HEK293 (cell line): Measurements from ENCODE around the gene LRRIQ3.

Source experiments
- GLI2 ChIP-seq: fragments of 450-650 bp; formaldehyde crosslinking; IDR thresholded peaks from 2 replicates; pipeline ENCODE4; 2017; ENCODE audit warnings: missing biosample characterization, missing genetic modification characterization, low read depth, borderline replicate concordance
- HOXA7 ChIP-seq: sonication (generic); formaldehyde crosslinking; IDR thresholded peaks from 2 replicates; pipeline ENCODE4 v1.8.1; 2022; ENCODE audit warnings: missing genetic modification reagents, borderline replicate concordance
- KLF17 ChIP-seq: fragments of 450-650 bp; formaldehyde crosslinking; IDR thresholded peaks from 2 replicates; pipeline ENCODE4 v1.5.1; 2016; ENCODE audit warnings: missing biosample characterization, missing genetic modification characterization
- KLF7 ChIP-seq: fragments of 450-650 bp; formaldehyde crosslinking; IDR thresholded peaks from 2 replicates; pipeline ENCODE4 v1.5.1; 2016; ENCODE audit warnings: missing biosample characterization, missing genetic modification characterization, borderline replicate concordance
- OVOL3 ChIP-seq: fragments of 450-650 bp; formaldehyde crosslinking; IDR thresholded peaks from 2 replicates; pipeline ENCODE4 v1.5.1; 2016; ENCODE audit warnings: missing biosample characterization, missing genetic modification characterization
- REPIN1 ChIP-seq: fragments of 450-650 bp; formaldehyde crosslinking; IDR thresholded peaks from 2 replicates; pipeline ENCODE4 v1.5.1; 2017; ENCODE audit warnings: missing biosample characterization, missing genetic modification characterization, low read depth
- SP7 ChIP-seq: fragments of 450-650 bp; formaldehyde crosslinking; IDR thresholded peaks from 2 replicates; pipeline ENCODE4 v1.5.1; 2016; ENCODE audit warnings: missing biosample characterization, missing genetic modification characterization
- TCF7L2 ChIP-seq: IDR thresholded peaks from 2 replicates; pipeline ENCODE4 v1.6.1; 2011; ENCODE audit warnings: low read depth, mild to moderate bottlenecking, inconsistent platforms, low read length, moderate library complexity, borderline replicate concordance
- ZBTB20 ChIP-seq: fragments of 450-650 bp; formaldehyde crosslinking; IDR thresholded peaks from 2 replicates; pipeline ENCODE4 v1.5.1; 2016; ENCODE audit warnings: missing biosample characterization, missing genetic modification characterization
- ZBTB21 ChIP-seq: fragments of 450-650 bp; formaldehyde crosslinking; IDR thresholded peaks from 2 replicates; pipeline ENCODE4 v1.5.1; 2017; ENCODE audit warnings: missing biosample characterization, missing genetic modification characterization
- ZBTB6 ChIP-seq: fragments of 450-650 bp; formaldehyde crosslinking; IDR thresholded peaks from 2 replicates; pipeline ENCODE4 v1.5.1; 2017; ENCODE audit warnings: missing biosample characterization, missing genetic modification characterization
- ZFP37 ChIP-seq: fragments of 450-650 bp; formaldehyde crosslinking; IDR thresholded peaks from 2 replicates; pipeline ENCODE4 v1.5.1; 2016; ENCODE audit warnings: missing biosample characterization, missing genetic modification characterization
- ZNF112 ChIP-seq: fragments of 450-650 bp; formaldehyde crosslinking; IDR thresholded peaks from 2 replicates; pipeline ENCODE4 v1.5.0; 2017; ENCODE audit warnings: missing biosample characterization, missing genetic modification characterization
- ZNF155 ChIP-seq: fragments of 450-650 bp; formaldehyde crosslinking; IDR thresholded peaks from 2 replicates; pipeline ENCODE4 v1.5.1; 2016; ENCODE audit warnings: missing biosample characterization, missing genetic modification characterization
- ZNF169 ChIP-seq: fragments of 450-650 bp; formaldehyde crosslinking; IDR thresholded peaks from 2 replicates; pipeline ENCODE4 v1.5.1; 2016; ENCODE audit warnings: missing biosample characterization, missing genetic modification characterization
- ZNF324 ChIP-seq: fragments of 450-650 bp; formaldehyde crosslinking; IDR thresholded peaks from 2 replicates; pipeline ENCODE4 v1.5.1; 2016; ENCODE audit warnings: missing biosample characterization, missing genetic modification characterization
- ZNF433 ChIP-seq: fragments of 450-650 bp; formaldehyde crosslinking; IDR thresholded peaks from 2 replicates; pipeline ENCODE4 v1.5.1; 2016; ENCODE audit warnings: missing biosample characterization, missing genetic modification characterization, low read depth
- ZNF473 ChIP-seq: fragments of 450-650 bp; formaldehyde crosslinking; IDR thresholded peaks from 2 replicates; pipeline ENCODE4 v1.5.1; 2017; ENCODE audit warnings: missing biosample characterization, missing genetic modification characterization
- ZNF555 ChIP-seq: fragments of 450-650 bp; formaldehyde crosslinking; conservative IDR thresholded peaks from 2 replicates; pipeline ENCODE4 v1.5.1; 2017; ENCODE audit warnings: missing biosample characterization, mild to moderate bottlenecking, missing genetic modification characterization, inconsistent platforms
- ZNF558 ChIP-seq: fragments of 450-650 bp; formaldehyde crosslinking; IDR thresholded peaks from 2 replicates; pipeline ENCODE4 v1.5.1; 2016; ENCODE audit warnings: missing biosample characterization, missing genetic modification characterization
- ZNF626 ChIP-seq: fragments of 450-650 bp; sonication (Bioruptor Pico); formaldehyde crosslinking; IDR thresholded peaks from 2 replicates; pipeline ENCODE4 v1.5.1; 2018; ENCODE audit warnings: missing biosample characterization, missing genetic modification characterization, inconsistent platforms
- ZNF677 ChIP-seq: fragments of 450-650 bp; IDR thresholded peaks from 2 replicates; pipeline ENCODE4 v1.5.0; 2018; ENCODE audit warnings: missing biosample characterization, mild to moderate bottlenecking, missing genetic modification characterization, moderate library complexity
- ZNF747 ChIP-seq: fragments of 450-650 bp; formaldehyde crosslinking; IDR thresholded peaks from 2 replicates; pipeline ENCODE4 v1.5.1; 2016; ENCODE audit warnings: missing biosample characterization, missing genetic modification characterization
- ZNF76 ChIP-seq: fragments of 450-650 bp; formaldehyde crosslinking; IDR thresholded peaks from 2 replicates; pipeline ENCODE4; 2016; ENCODE audit warnings: low read depth, missing biosample characterization, missing genetic modification characterization, borderline replicate concordance
- ZNF792 ChIP-seq: fragments of 450-650 bp; formaldehyde crosslinking; IDR thresholded peaks from 2 replicates; pipeline ENCODE4 v1.5.1; 2016; ENCODE audit warnings: missing biosample characterization, missing genetic modification characterization
- ZXDB ChIP-seq: fragments of 450-650 bp; formaldehyde crosslinking; IDR thresholded peaks from 2 replicates; pipeline ENCODE4 v1.5.1; 2016; ENCODE audit warnings: missing biosample characterization, missing genetic modification characterization
- TF ChIP-seq, protein P1 (sequence below): fragments of 450-650 bp; formaldehyde crosslinking; IDR thresholded peaks from 2 replicates; pipeline ENCODE4 v1.5.1; 2016; ENCODE audit warnings: missing biosample characterization, missing genetic modification characterization, borderline replicate concordance
- TF ChIP-seq, protein P2 (sequence below): fragments of 450-650 bp; formaldehyde crosslinking; IDR thresholded peaks from 2 replicates; pipeline ENCODE4 v1.5.1; 2016; ENCODE audit warnings: missing biosample characterization, missing genetic modification characterization
- TF ChIP-seq, protein P3 (sequence below): fragments of 450-650 bp; formaldehyde crosslinking; IDR thresholded peaks from 2 replicates; pipeline ENCODE4 v1.5.1; 2016; ENCODE audit warnings: missing biosample characterization, missing genetic modification characterization
- TF ChIP-seq, protein P4 (sequence below): fragments of 450-650 bp; formaldehyde crosslinking; IDR thresholded peaks from 2 replicates; pipeline ENCODE4 v1.5.1; 2017; ENCODE audit warnings: missing biosample characterization, missing genetic modification characterization

Gene LRRIQ3

DNA sequence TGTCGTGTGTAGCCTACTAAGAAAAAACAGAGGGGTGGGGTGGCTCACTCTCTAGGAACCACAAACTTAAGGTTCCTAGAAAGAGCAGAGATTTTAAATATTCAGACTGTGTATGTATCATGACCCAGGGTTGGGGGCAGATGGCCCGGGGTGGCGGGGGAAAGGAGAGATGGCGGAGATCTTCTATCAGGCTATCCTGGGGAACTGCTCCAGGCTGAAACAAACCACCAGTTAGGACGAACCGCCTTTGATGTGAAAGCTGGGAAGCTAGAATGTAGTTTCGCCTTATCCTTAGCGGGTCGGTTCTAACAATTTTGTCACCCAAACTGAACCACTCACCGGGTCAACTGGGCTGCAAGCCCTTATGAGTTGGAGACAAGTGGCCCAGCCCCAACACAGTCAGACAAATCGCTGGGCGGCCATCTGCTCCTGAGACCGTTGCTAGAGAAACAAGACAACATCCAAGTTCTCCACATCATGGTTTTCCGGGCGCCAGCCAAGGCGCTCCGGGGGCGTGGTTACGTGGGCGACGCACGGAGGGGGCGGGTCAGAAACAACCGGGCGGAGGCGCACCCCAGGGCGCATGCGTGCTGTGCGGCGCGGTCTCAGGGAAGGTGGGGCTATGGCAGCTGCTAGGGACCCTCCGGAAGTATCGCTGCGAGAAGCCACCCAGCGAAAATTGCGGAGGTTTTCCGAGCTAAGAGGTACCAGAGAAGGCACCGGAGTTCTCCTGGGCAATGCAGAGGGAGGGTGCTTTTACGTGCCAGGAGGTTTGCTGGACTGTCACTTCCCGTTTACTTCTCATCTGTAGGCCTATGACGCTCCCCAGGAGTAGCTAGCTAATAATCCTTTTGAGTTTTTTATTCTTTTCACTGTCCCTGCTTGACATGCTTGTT, at the start of gene LRRIQ3, which contains the start of gene FPGT (continued):
- TF ChIP-seq, protein P1, sequence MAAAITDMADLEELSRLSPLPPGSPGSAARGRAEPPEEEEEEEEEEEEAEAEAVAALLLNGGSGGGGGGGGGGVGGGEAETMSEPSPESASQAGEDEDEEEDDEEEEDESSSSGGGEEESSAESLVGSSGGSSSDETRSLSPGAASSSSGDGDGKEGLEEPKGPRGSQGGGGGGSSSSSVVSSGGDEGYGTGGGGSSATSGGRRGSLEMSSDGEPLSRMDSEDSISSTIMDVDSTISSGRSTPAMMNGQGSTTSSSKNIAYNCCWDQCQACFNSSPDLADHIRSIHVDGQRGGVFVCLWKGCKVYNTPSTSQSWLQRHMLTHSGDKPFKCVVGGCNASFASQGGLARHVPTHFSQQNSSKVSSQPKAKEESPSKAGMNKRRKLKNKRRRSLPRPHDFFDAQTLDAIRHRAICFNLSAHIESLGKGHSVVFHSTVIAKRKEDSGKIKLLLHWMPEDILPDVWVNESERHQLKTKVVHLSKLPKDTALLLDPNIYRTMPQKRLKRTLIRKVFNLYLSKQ (tag by site-specific recombination) = no peak
- TF ChIP-seq ZNF473 = no peak
- no peak for TF ChIP-seq GLI2 (tag by site-specific recombination)
- TF ChIP-seq OVOL3 (tag by site-specific recombination) = no peak
- TF ChIP-seq ZNF555 = no peak
- TF ChIP-seq ZNF169 = no peak
- TF ChIP-seq, protein P2, sequence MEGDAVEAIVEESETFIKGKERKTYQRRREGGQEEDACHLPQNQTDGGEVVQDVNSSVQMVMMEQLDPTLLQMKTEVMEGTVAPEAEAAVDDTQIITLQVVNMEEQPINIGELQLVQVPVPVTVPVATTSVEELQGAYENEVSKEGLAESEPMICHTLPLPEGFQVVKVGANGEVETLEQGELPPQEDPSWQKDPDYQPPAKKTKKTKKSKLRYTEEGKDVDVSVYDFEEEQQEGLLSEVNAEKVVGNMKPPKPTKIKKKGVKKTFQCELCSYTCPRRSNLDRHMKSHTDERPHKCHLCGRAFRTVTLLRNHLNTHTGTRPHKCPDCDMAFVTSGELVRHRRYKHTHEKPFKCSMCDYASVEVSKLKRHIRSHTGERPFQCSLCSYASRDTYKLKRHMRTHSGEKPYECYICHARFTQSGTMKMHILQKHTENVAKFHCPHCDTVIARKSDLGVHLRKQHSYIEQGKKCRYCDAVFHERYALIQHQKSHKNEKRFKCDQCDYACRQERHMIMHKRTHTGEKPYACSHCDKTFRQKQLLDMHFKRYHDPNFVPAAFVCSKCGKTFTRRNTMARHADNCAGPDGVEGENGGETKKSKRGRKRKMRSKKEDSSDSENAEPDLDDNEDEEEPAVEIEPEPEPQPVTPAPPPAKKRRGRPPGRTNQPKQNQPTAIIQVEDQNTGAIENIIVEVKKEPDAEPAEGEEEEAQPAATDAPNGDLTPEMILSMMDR (tag by site-specific recombination) = no peak
- TF ChIP-seq ZNF792 (tag by site-specific recombination) = no peak
- no peak for TF ChIP-seq ZNF433 (tag by site-specific recombination)
- no peak for TF ChIP-seq SP7 (tag by site-specific recombination)
- TF ChIP-seq ZNF76 (tag by site-specific recombination) = no peak
- no peak for TF ChIP-seq ZBTB21 (tag by site-specific recombination)
- no peak for TF ChIP-seq ZNF747 (tag by site-specific recombination)
- TF ChIP-seq ZBTB6 = no peak
- TF ChIP-seq REPIN1 (tag by site-specific recombination) = no peak
- no peak for TF ChIP-seq ZNF324 (tag by site-specific recombination)
- TF ChIP-seq, protein P3, sequence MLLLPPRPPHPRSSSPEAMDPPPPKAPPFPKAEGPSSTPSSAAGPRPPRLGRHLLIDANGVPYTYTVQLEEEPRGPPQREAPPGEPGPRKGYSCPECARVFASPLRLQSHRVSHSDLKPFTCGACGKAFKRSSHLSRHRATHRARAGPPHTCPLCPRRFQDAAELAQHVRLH (tag by site-specific recombination) = no peak
- no peak for TF ChIP-seq ZNF677 (tag by site-specific recombination)
- no peak for TF ChIP-seq HOXA7 (CRISPR knock-in tag)
- no peak for TF ChIP-seq ZNF626 (tag by site-specific recombination)
- TF ChIP-seq, protein P4, sequence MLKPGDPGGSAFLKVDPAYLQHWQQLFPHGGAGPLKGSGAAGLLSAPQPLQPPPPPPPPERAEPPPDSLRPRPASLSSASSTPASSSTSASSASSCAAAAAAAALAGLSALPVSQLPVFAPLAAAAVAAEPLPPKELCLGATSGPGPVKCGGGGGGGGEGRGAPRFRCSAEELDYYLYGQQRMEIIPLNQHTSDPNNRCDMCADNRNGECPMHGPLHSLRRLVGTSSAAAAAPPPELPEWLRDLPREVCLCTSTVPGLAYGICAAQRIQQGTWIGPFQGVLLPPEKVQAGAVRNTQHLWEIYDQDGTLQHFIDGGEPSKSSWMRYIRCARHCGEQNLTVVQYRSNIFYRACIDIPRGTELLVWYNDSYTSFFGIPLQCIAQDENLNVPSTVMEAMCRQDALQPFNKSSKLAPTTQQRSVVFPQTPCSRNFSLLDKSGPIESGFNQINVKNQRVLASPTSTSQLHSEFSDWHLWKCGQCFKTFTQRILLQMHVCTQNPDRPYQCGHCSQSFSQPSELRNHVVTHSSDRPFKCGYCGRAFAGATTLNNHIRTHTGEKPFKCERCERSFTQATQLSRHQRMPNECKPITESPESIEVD (tag by site-specific recombination) = no peak
- peak; percentile 47; the same call in 1 of the 2 replicates for TF ChIP-seq ZBTB20 (tag by site-specific recombination)
- no peak for TF ChIP-seq ZFP37 (tag by site-specific recombination)
- no peak for TF ChIP-seq ZNF155
- TF ChIP-seq KLF7 (tag by site-specific recombination) = no peak
- TF ChIP-seq ZNF112 = no peak
- TF ChIP-seq KLF17 (tag by site-specific recombination) = no peak
- TF ChIP-seq ZXDB (tag by site-specific recombination) = peak; percentile 41; the same call in 1 of the 2 replicates
- TF ChIP-seq TCF7L2 = peak; percentile 67; the same call in 1 of the 2 replicates
- TF ChIP-seq ZNF558 = no peak
